ENCODE measurements around the gene PRR16.

The PRR16 gene

GRCh38 chr5:120518581-120518980 is 54.5 kb downstream of the PRR16 start:
- DNase-seq = no peak

- DNase-seq = no peak
These were observed 63.2 kb downstream of the PRR16 start for GRCh38 chr5:120527251-120527650.

- DNase-seq = no peak
These were observed 64.5 kb downstream of the PRR16 start for GRCh38 chr5:120528609-120529008.

- DNase-seq = no peak
These were observed 65.3 kb downstream of the PRR16 start for GRCh38 chr5:120529386-120529785.

GRCh38 chr5:120531215-120531614 is 67.1 kb downstream of the PRR16 start:
- DNase-seq = no peak

GRCh38 chr5:120532835-120533234 is 68.7 kb downstream of the PRR16 start:
- DNase-seq = no peak

GRCh38 chr5:120533581-120533980 is 69.5 kb downstream of the PRR16 start:
- no peak for DNase-seq

GRCh38 chr5:120535900-120536299 is 71.8 kb downstream of the PRR16 start:
- no peak for DNase-seq

GRCh38 chr5:120538149-120538548 is 74.0 kb downstream of the PRR16 start:
- no peak for DNase-seq

GRCh38 chr5:120538644-120539043 is 74.5 kb downstream of the PRR16 start:
- DNase-seq = no peak

- DNase-seq = no peak
These were observed 75.4 kb downstream of the PRR16 start for GRCh38 chr5:120539471-120539870.

GRCh38 chr5:120540097-120540496 is 76.0 kb downstream of the PRR16 start:
- no peak for DNase-seq

- no peak for DNase-seq
These were observed 79.9 kb downstream of the PRR16 start for GRCh38 chr5:120544043-120544442.

- no peak for DNase-seq
These were observed 80.9 kb downstream of the PRR16 start for GRCh38 chr5:120545007-120545406.

- DNase-seq = no peak
These were observed 81.9 kb downstream of the PRR16 start for GRCh38 chr5:120545951-120546350.

GRCh38 chr5:120546922-120547321 is 82.8 kb downstream of the PRR16 start:
- no peak for DNase-seq

GRCh38 chr5:120550358-120550757 is 86.3 kb downstream of the PRR16 start:
- DNase-seq = no peak

GRCh38 chr5:120552638-120553037 is 88.5 kb downstream of the PRR16 start:
- no peak for DNase-seq

GRCh38 chr5:120555345-120555744 is 91.2 kb downstream of the PRR16 start:
- no peak for DNase-seq

- DNase-seq = no peak
These were observed 99.9 kb downstream of the PRR16 start for GRCh38 chr5:120564013-120564412.

- no peak for DNase-seq
These were observed 103.0 kb downstream of the PRR16 start for GRCh38 chr5:120567066-120567465.

- DNase-seq = no peak
These were observed 103.8 kb downstream of the PRR16 start for GRCh38 chr5:120567921-120568320.

- DNase-seq = no peak
These were observed 104.6 kb downstream of the PRR16 start for GRCh38 chr5:120568711-120569110.

GRCh38 chr5:120576588-120576987 is 112.5 kb downstream of the PRR16 start:
- DNase-seq = no peak

GRCh38 chr5:120582635-120583034 is 118.5 kb downstream of the PRR16 start:
- DNase-seq = no peak

- no peak for DNase-seq
These were observed 122.5 kb downstream of the PRR16 start for GRCh38 chr5:120586646-120587045.
